RWPE1 (cell line): Measurements from ENCODE around the gene TTI1.

Experiments used
- CTCF ChIA-PET: fragments of 350-600 bp; sonication (Branson Sonifier 250); formaldehyde crosslinking; extraction: SDS; loops from one replicate; lab custom pipeline; 2021; lab: Yijun Ruan, JAX
- POLR2A ChIA-PET: fragments of 400-600 bp; formaldehyde crosslinking; extraction: SDS; loops from one replicate; lab custom pipeline; 2020; ENCODE audit warnings: antibody characterized with exemption; ENCODE audit not compliant: low non-redundant PET; lab: Yijun Ruan, JAX
- DNase-seq: peaks from one replicate; pipeline ENCODE4 v3.0.0; 2012; ENCODE audit warnings: low spot score
- H3K27ac ChIP-seq: fragments of 450-650 bp; 2 replicates; pipeline ENCODE4 v1.5.1; 2017
- TF ChIP-seq, protein P1 (sequence below): fragments of 450-650 bp; conservative IDR thresholded peaks from 2 replicates; pipeline ENCODE4 v1.5.1; 2017; ENCODE audit warnings: low read depth, mild to moderate bottlenecking

Gene TTI1

DNA sequence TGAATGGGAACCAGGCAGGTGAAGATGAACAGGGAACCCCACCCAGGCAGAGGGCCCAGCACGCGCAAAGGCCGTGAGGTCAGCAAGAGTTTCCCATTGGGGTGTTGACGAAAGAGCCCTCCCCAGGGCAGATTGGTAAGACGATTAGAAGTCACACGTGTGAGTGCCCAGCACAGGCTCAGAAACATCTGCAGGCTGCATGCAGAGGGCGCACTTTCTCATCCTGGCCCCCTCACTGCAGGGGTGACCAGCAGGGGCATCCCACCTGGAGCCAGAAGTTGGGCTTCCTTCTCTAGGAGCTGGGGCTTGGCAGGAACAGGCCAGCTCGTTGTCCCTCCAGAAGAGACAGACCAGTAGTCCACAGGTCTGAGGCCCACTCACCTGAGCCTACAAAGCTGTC, 91.9 kb downstream of the TTI1 start:
- no peak overlapping the region for H3K27ac ChIP-seq
- no peak for DNase-seq
- POLR2A ChIA-PET = no interaction called here
- TF ChIP-seq, protein P1, sequence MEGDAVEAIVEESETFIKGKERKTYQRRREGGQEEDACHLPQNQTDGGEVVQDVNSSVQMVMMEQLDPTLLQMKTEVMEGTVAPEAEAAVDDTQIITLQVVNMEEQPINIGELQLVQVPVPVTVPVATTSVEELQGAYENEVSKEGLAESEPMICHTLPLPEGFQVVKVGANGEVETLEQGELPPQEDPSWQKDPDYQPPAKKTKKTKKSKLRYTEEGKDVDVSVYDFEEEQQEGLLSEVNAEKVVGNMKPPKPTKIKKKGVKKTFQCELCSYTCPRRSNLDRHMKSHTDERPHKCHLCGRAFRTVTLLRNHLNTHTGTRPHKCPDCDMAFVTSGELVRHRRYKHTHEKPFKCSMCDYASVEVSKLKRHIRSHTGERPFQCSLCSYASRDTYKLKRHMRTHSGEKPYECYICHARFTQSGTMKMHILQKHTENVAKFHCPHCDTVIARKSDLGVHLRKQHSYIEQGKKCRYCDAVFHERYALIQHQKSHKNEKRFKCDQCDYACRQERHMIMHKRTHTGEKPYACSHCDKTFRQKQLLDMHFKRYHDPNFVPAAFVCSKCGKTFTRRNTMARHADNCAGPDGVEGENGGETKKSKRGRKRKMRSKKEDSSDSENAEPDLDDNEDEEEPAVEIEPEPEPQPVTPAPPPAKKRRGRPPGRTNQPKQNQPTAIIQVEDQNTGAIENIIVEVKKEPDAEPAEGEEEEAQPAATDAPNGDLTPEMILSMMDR = no peak
- CTCF ChIA-PET = interaction anchor here (0.7 kb wide), 1 partner anchor 308 kb away, joined by 3 read pairs; no protein-coding TSS in a partner anchor

GRCh38 chr20:37940858-37941257, 92.4 kb downstream of the TTI1 start:
- CTCF ChIA-PET = no interaction called here

DNA sequence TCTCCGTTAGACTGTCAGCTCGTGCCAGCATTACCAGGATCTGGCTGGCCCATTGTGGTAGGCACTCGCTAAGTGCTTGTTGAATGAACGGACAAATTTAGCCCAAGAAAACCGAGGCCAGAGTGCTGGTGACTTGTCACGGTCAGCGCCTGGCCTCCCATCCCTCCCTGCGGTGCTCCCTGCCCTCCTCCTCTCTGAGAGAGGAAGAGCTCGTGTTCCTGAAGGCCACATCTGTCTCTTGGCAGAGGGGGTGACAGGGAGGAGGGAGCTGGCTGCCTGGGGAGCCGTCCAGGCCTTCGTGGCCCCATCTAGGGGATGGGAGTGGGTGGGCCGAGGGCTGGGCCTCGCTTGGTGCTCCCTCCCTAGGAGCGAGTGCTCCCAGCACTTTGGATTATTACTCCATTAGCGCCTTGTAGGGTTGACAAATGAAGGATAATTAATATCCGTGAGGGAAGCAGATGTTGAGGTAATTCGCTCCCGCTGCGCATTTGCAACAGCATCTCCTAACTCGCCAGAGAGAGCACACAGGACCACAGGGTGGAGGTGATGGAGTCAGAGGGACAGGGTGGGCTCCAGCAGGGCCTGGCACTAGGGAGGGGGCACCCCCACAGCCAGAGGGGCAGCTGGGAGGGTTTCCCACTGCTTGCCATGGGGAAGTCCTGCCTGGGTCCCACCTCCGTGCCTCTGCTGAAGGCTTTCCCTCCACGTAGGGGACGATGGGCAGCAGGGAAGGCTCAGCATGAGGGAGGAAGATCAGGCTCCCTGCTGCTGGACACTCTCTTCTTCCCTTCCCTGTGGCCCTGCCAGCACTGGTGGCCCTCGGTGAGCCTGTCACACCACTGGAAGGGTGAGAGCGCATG, 93.3 kb downstream of the TTI1 start:
- DNase-seq = no peak
- TF ChIP-seq, protein P1 = no peak
- ChIA-PET POLR2A (no interaction called here), CTCF (no interaction called here)
- H3K27ac ChIP-seq = no peak overlapping the region

More at GRCh38 chr20:37940858-37941257, 92.4 kb downstream of the TTI1 start:
- H3K27ac ChIP-seq = no peak overlapping the region
- TF ChIP-seq, protein P1 = no peak
- POLR2A ChIA-PET = no interaction called here
- no peak for DNase-seq

DNA sequence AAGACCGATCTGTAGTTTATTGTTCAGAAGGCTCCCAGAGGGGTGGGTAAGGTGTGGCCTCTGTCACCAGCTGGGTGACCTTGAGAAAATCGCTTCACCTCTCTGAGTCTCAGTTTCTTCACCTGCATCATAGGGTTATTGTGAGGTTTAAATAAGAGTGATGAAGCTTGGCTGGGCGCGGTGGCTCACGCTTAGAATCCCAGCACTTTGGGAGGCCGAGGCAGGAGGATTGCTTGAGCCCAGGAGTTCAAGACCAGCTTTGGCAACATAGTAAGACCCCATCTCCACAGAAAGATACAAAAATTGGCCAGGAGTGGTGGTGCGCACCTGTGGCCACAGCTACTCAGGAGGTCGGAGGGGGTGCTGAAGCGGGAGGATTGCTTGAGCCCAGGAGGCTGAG, 94.3 kb downstream of the TTI1 start:
- TF ChIP-seq, protein P1 = no peak
- ChIA-PET POLR2A (no interaction called here), CTCF (interaction anchor here (0.6 kb wide), 1 partner anchor 16 kb away, joined by 3 read pairs; no protein-coding TSS in a partner anchor)
- no peak overlapping the region for H3K27ac ChIP-seq
- DNase-seq = no peak

- POLR2A ChIA-PET = no interaction called here
- no peak for DNase-seq
- TF ChIP-seq, protein P1 = no peak
- CTCF ChIA-PET = no interaction called here
- no peak overlapping the region for H3K27ac ChIP-seq
Observed at GRCh38 chr20:37938181-37938750, 95.0 kb downstream of the TTI1 start.

DNA sequence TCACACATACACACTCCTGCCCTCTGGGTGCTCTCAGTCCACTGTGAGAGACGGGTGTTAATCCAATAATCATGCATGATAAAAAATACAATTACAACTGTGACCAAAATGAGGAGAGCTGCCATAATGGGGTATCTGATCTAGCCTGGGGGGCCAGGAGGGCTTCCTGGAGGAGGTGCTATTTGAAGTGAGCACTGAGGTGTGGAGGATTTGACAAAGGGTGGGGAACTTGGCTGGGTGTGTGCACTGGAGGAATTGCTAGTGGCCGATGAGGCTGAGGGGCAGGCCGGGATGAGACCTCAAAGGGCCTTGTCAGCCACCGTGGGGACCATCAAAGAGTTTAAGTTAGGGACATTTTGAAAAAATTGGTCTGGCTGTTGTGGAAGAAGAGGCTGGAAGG, 95.6 kb downstream of the TTI1 start:
- CTCF ChIA-PET = interaction anchor here (0.6 kb wide), 1 partner anchor 383 kb away, joined by 3 read pairs; no protein-coding TSS in a partner anchor
- no peak overlapping the region for H3K27ac ChIP-seq
- DNase-seq = no peak
- POLR2A ChIA-PET = no interaction called here
- TF ChIP-seq, protein P1 = no peak
